Lung (tissue), 12 donors: Measurements from ENCODE around the gene DDX31. TPM values are rescaled to one million over a fixed set of nuclear protein-coding genes. Genes with fewer than 3 reads are reported as not detected.

Source experiments
- ATAC-seq: fragments of 200-7000 bp; cut with Tn5 transposase; one replicate; pipeline ENCODE4 v1.9.1; 2020; ENCODE audit warnings: moderate number of reproducible peaks; ENCODE audit not compliant: insufficient read depth, low FRiP score
- DNase-seq, 3 donors: peaks; one replicate each; pipeline ENCODE4 v3.0.0-alpha.2; 2013 to 2017
- H3K27ac ChIP-seq, 2 donors: one replicate each; pipeline ENCODE4 v1.5.1; 2013; ENCODE audit warnings: mild to moderate bottlenecking in 2 of 2, moderate library complexity in 2 of 2, control low read depth in 1 of 2, inconsistent platforms in 1 of 2, low read depth in 1 of 2, low read length in 1 of 2
- H3K27me3 ChIP-seq, 3 donors: one replicate each; pipeline ENCODE4 v1.5.1; 2013; ENCODE audit warnings: low read length in 2 of 3; ENCODE audit not compliant: control insufficient read depth in 3 of 3, insufficient read depth in 3 of 3
- H3K36me3 ChIP-seq, 4 donors: one replicate each; pipeline ENCODE4 v1.5.1; 2013; ENCODE audit warnings: low read length in 4 of 4, mild to moderate bottlenecking in 1 of 4, moderate library complexity in 1 of 4; ENCODE audit not compliant: control insufficient read depth in 4 of 4, insufficient read depth in 4 of 4
- H3K4me1 ChIP-seq, 5 donors: one replicate each; pipeline ENCODE4 v1.5.1; 2013; ENCODE audit warnings: low read length in 5 of 5, mild to moderate bottlenecking in 2 of 5, moderate library complexity in 1 of 5; ENCODE audit not compliant: control insufficient read depth in 5 of 5, insufficient read depth in 5 of 5
- H3K4me3 ChIP-seq: one replicate; pipeline ENCODE4 v1.5.1; 2013; ENCODE audit warnings: mild to moderate bottlenecking, control low read depth, moderate library complexity
- H3K9ac ChIP-seq, 2 donors: one replicate each; pipeline ENCODE4 v1.5.1; 2013; ENCODE audit warnings: low read length in 2 of 2, control low read depth in 1 of 2; ENCODE audit not compliant: insufficient read depth in 1 of 2
- H3K9me3 ChIP-seq, 4 donors: one replicate each; pipeline ENCODE4 v1.5.1; 2013; ENCODE audit warnings: low read length in 3 of 4, mild to moderate bottlenecking in 1 of 4, moderate library complexity in 1 of 4; ENCODE audit not compliant: control insufficient read depth in 4 of 4, insufficient read depth in 3 of 4
- WGBS, 2 donors: extraction: QIAGEN DNeasy Blood & Tissue Kit; methylation state at CpG; one replicate each; pipeline ENCODE4 v1.1.7; 2013; 5-methylcytosine and 5-hydroxymethylcytosine counted together
- polyA plus RNA-seq, 2 donors: library from polyadenylated mRNA; stranded (reverse); fragments of 200-250 nt; gene quantifications; one replicate each; pipeline ENCODE4 v1.2.1, GENCODE V29; 2013
- total RNA-seq, 2 donors: library from RNA; depleted of rRNA in 1 of 2; stranded (reverse); fragments of >200 nt in 1 of 2; gene quantifications; one replicate each; pipeline ENCODE4 v1.2.1, GENCODE V29; 2014 to 2021
- TF ChIP-seq, protein P1 (sequence below): IDR thresholded peaks from 2 replicates; pipeline ENCODE4 v1.5.1; 2012; ENCODE audit warnings: mild to moderate bottlenecking; ENCODE audit errors: control extremely low read depth, extremely low read depth
- donor health status: control.
- donor health status: control.
- donor health status: Bipolar disorder and iron deficiency.
- donor health status: healthy.
- donor health status: DM: yes; HTN: yes; CAD: no.

DDX31 gene
- total and polyA plus RNA-seq, 4 donors, result 8.1 to 14.8 (median 11.7) TPM

DNA sequence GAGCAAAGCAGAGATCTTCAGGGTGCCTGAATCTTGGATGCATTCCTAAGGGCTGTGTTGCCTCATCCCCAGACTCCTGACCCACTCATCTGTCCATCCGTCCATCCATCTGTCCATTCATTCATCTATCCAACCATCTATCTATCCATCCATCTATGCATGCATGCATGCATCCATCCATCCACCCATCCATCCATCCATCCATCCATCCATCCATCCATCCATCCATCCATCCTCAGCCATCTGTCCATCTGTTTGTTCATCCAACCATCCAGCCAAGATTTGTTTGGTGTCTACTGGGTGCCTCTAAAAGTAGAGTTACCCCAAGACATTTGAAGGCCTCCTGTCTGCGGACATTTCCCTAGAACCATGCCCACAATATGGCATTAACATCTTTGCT is 115.0 kb downstream of the DDX31 start:
- ATAC-seq, result no peak
- H3K4me3 ChIP-seq, result no peak overlapping the region
- no peak overlapping the region for H3K9ac ChIP-seq
- TF ChIP-seq, protein P1, sequence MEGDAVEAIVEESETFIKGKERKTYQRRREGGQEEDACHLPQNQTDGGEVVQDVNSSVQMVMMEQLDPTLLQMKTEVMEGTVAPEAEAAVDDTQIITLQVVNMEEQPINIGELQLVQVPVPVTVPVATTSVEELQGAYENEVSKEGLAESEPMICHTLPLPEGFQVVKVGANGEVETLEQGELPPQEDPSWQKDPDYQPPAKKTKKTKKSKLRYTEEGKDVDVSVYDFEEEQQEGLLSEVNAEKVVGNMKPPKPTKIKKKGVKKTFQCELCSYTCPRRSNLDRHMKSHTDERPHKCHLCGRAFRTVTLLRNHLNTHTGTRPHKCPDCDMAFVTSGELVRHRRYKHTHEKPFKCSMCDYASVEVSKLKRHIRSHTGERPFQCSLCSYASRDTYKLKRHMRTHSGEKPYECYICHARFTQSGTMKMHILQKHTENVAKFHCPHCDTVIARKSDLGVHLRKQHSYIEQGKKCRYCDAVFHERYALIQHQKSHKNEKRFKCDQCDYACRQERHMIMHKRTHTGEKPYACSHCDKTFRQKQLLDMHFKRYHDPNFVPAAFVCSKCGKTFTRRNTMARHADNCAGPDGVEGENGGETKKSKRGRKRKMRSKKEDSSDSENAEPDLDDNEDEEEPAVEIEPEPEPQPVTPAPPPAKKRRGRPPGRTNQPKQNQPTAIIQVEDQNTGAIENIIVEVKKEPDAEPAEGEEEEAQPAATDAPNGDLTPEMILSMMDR, result no peak
- peaks cover 3 to 18% (median 4%) of the 10 kb centered on the region in 3 donors for H3K27me3 ChIP-seq
- no peaks in the 10 kb centered on the region for H3K36me3 ChIP-seq
- DNase-seq, result no peak
- 91 to 92% methylated on average over 2 of the region's 2 CpGs for WGBS, 2 donors
- H3K9me3 ChIP-seq, result peaks cover 0 to 3% (median 0%) of the 10 kb centered on the region in 4 donors
- H3K27ac ChIP-seq, result no peak overlapping the region
- no peaks in the 10 kb centered on the region for H3K4me1 ChIP-seq

- ATAC-seq, result no peak
- H3K9ac ChIP-seq, result no peak overlapping the region
- TF ChIP-seq, protein P1, result no peak
- no peak for DNase-seq
- H3K4me3 ChIP-seq, result no peak overlapping the region
- peaks cover 0 to 4% (median 0%) of the 10 kb centered on the region in 5 donors for H3K4me1 ChIP-seq
- H3K27me3 ChIP-seq, result peaks cover 0 to 11% (median 4%) of the 10 kb centered on the region in 3 donors
- 90 to 93% methylated on average over 12 of the region's 12 CpGs for WGBS, 2 donors
- H3K9me3 ChIP-seq, result peaks cover 0 to 3% (median 0%) of the 10 kb centered on the region in 4 donors
- H3K36me3 ChIP-seq, result no peaks in the 10 kb centered on the region
- no peak overlapping the region for H3K27ac ChIP-seq
Observed at GRCh38 chr9:132552041-132552440, 117.7 kb downstream of the DDX31 start.

GRCh38 chr9:132551556-132551955 is 118.2 kb downstream of the DDX31 start:
- Histone ChIP-seq H3K9ac (no peak overlapping the region), H3K4me1 (peaks cover 0 to 6% (median 0%) of the 10 kb centered on the region in 5 donors), H3K27me3 (peaks cover 0 to 11% (median 4%) of the 10 kb centered on the region in 3 donors), H3K9me3 (peaks cover 0 to 6% (median 0%) of the 10 kb centered on the region in 4 donors), H3K4me3 (no peak overlapping the region), H3K36me3 (no peaks in the 10 kb centered on the region), H3K27ac (no peak overlapping the region)
- TF ChIP-seq, protein P1, result no peak
- DNase-seq (no peak), ATAC-seq (no peak)
- 91% methylated on average over 13 of the region's 13 CpGs for WGBS, 2 donors
